HK-2 (cell line): ENCODE measurements around the gene ARL6IP4.

Experiments
- DNase-seq: peaks from one replicate; pipeline ENCODE4 v3.0.0-alpha.2; 2018; ENCODE audit not compliant: unreplicated experiment

The ARL6IP4 gene

GRCh38 chr12:122958198-122958888, 22.1 kb upstream of the ARL6IP4 start:
- DNase-seq = no peak

- DNase-seq = no peak
Observed at GRCh38 chr12:122959566-122960192, 20.8 kb upstream of the ARL6IP4 start.

- DNase-seq = no peak
Observed at GRCh38 chr12:122960193-122960569, 20.3 kb upstream of the ARL6IP4 start.

GRCh38 chr12:122961531-122962329, 18.8 kb upstream of the ARL6IP4 start:
- no peak for DNase-seq

GRCh38 chr12:122963941-122964265, 16.6 kb upstream of the ARL6IP4 start:
- no peak for DNase-seq

GRCh38 chr12:122964439-122965257, 15.8 kb upstream of the ARL6IP4 start:
- DNase-seq = no peak

GRCh38 chr12:122965321-122965751, 15.1 kb upstream of the ARL6IP4 start:
- no peak for DNase-seq

- DNase-seq = peak; percentile 96
Observed at GRCh38 chr12:122965851-122966742, 14.4 kb upstream of the ARL6IP4 start, which contains the start of gene ABCB9. Gene ABCB9, minus strand, starts transcription at chr12:122966463. Its CDS starts 6,228 bp downstream, at chr12:122960235.

- DNase-seq = no peak
Observed at GRCh38 chr12:122966743-122967550, 13.5 kb upstream of the ARL6IP4 start.

- no peak for DNase-seq
Observed at GRCh38 chr12:122968104-122968503, 12.4 kb upstream of the ARL6IP4 start.

- no peak for DNase-seq
Observed at GRCh38 chr12:122969676-122970075, 10.8 kb upstream of the ARL6IP4 start.

GRCh38 chr12:122974274-122974891, 6.1 kb upstream of the ARL6IP4 start:
- DNase-seq = peak; percentile 98

- peak; percentile 89 for DNase-seq
Observed at GRCh38 chr12:122974892-122975789, 5.3 kb upstream of the ARL6IP4 start, which contains the start of gene OGFOD2. Gene OGFOD2, plus strand, starts transcription at chr12:122975244. Its CDS starts 8 bp downstream, at chr12:122975252.

- DNase-seq = peak; percentile 34
Observed at GRCh38 chr12:122975790-122976647, 4.5 kb upstream of the ARL6IP4 start.

- DNase-seq = peak; percentile 28
Observed at GRCh38 chr12:122976648-122976975, 3.9 kb upstream of the ARL6IP4 start.

GRCh38 chr12:122977153-122977552, 3.3 kb upstream of the ARL6IP4 start:
- DNase-seq = no peak

- no peak for DNase-seq
Observed at GRCh38 chr12:122977655-122978392, 2.7 kb upstream of the ARL6IP4 start.
